ENCODE results near the gene FANCL. TPM values are rescaled to one million over a fixed set of nuclear protein-coding genes. Genes with fewer than 3 reads are reported as not detected.

FANCL gene
- polyA plus RNA-seq, 2 donors: 9.4 to 22.0 TPM

GRCh38 chr2:58110765-58111164 lies 130.4 kb downstream of the FANCL start:
- 95 to 98% methylated on average over 6 of the region's 6 CpGs for WGBS, 2 donors
- H3K4me3 ChIP-seq (ENCODE audit: low read depth in 1 of 2, low read length in 2 of 2): no peak overlapping the region
- H3K4me1 ChIP-seq (ENCODE audit: control insufficient read depth in 2 of 2, insufficient read depth in 2 of 2, low read length in 1 of 2): no peaks in the 10 kb centered on the region
- H3K36me3 ChIP-seq (ENCODE audit: control insufficient read depth in 2 of 2, insufficient read depth in 2 of 2, low read length in 1 of 2): no peaks in the 10 kb centered on the region
- H3K9me3 ChIP-seq (ENCODE audit: control insufficient read depth in 2 of 2, insufficient read depth in 1 of 2, low read depth in 1 of 2, low read length in 1 of 2): no peaks in the 10 kb centered on the region
- H3K27ac ChIP-seq (ENCODE audit: low read depth in 2 of 2, low read length in 1 of 2): peak overlapping the region in 1 of 2 donors; percentile 64
- H3K27me3 ChIP-seq (ENCODE audit: control insufficient read depth in 1 of 2, insufficient read depth in 2 of 2, low read length in 2 of 2): no peaks in the 10 kb centered on the region

DNA sequence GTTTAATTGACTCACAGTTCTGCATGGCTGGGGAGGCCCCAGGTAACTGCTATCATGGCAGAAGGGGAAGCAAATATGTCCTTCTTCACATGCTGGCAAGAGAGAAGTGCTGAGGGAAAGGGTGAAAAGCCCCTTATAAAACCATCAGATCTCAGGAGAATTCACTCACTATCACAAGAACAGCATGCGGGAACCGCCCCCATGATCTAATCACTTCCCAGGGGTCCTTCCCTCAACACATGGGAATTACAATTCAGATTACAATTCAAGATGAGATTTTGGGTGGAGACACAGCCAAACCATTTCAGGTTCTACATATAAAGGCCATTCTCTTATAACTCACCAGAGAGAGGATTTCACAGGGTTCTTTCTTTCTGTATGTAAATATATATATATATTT lies 131.6 kb downstream of the FANCL start:
- WGBS, 2 donors: 93 to 98% methylated on average over 2 of the region's 2 CpGs
- Histone ChIP-seq H3K27me3 (ENCODE audit: control insufficient read depth in 1 of 2, insufficient read depth in 2 of 2, low read length in 2 of 2) (no peaks in the 10 kb centered on the region), H3K9me3 (ENCODE audit: control insufficient read depth in 2 of 2, insufficient read depth in 1 of 2, low read depth in 1 of 2, low read length in 1 of 2) (no peaks in the 10 kb centered on the region), H3K4me3 (ENCODE audit: low read depth in 1 of 2, low read length in 2 of 2) (no peak overlapping the region), H3K36me3 (ENCODE audit: control insufficient read depth in 2 of 2, insufficient read depth in 2 of 2, low read length in 1 of 2) (no peaks in the 10 kb centered on the region), H3K27ac (ENCODE audit: low read depth in 2 of 2, low read length in 1 of 2) (peak overlapping the region; percentile 7 to 49), H3K4me1 (ENCODE audit: control insufficient read depth in 2 of 2, insufficient read depth in 2 of 2, low read length in 1 of 2) (no peaks in the 10 kb centered on the region)

Other genes with a start within 250 kb of the FANCL start
- gene VRK2, start 194.5 kb downstream of the FANCL start, polyA plus RNA-seq: 10 to 100 TPM in 1 of 2 donors, 1 to 10 TPM in 1; 9.4 to 18.4 TPM